ENCODE data around the gene RGL2. TPM values are rescaled to one million over a fixed set of nuclear protein-coding genes. Genes with fewer than 3 reads are reported as not detected.

Gene RGL2
- total and polyA plus RNA-seq, 2 donors (not counting 3 experiments of a cell fraction or from before 2014, with no cell fraction given) = 87.7 to 90.3 TPM

DNA sequence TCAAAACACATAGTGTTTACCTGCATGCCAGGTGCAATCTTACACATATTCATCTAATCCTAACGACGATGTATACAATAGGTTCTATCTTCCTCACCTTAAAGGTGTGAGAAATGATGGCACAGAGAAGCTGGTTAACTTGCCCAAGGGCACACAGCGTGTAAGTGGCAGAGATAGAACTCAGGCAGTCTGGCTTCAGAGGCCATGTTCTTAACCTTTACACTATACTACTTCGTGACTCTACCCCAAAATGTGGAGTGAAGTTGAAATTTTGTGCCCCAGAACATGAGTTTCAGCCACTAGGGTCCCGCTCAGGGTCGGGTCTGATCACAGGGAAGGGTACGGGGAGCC lies 27.6 kb downstream of the RGL2 start:
- Histone ChIP-seq H3K9me1 (replicated peaks; ENCODE audit: control insufficient read depth, extremely low read depth, insufficient read depth, low read length) (no peaks in the 10 kb centered on the region), H3K27me3 (ENCODE audit: control insufficient read depth in 2 of 2, insufficient read depth in 2 of 2, low read length in 2 of 2) (no peaks in the 10 kb centered on the region), H3K4me3 (replicated peaks in 1 of 3; ENCODE audit: insufficient read depth in 1 of 3, low read depth in 1 of 3, low read length in 3 of 3) (peak overlapping the region; percentile 47 to 96 (median 83)), H3K79me2 (ENCODE audit: control insufficient read depth, insufficient read depth, low read length) (peaks cover 48% of the 10 kb centered on the region), H3K27ac (ENCODE audit: insufficient read depth, low read depth, low read length) (peak overlapping the region; percentile 85), H2AFZ (ENCODE audit: low read depth, low read length) (peak overlapping the region; percentile 87), H3K4me1 (ENCODE audit: control insufficient read depth, extremely low read depth, insufficient read depth, low read length) (peaks cover 41% of the 10 kb centered on the region), H3K9ac (replicated peaks; ENCODE audit: extremely low read depth, insufficient read depth, low read length) (peak overlapping the region; percentile 90), H3K4me2 (ENCODE audit: insufficient read depth, low read length) (peak overlapping the region; percentile 94), H3K9me3 (replicated peaks; ENCODE audit: control insufficient read depth, insufficient read depth, low read length) (no peaks in the 10 kb centered on the region), H4K20me1 (replicated peaks; ENCODE audit: control insufficient read depth, extremely low read depth, insufficient read depth, low read length) (peaks cover 5% of the 10 kb centered on the region), H3K36me3 (ENCODE audit: control insufficient read depth in 2 of 2, extremely low read depth in 1 of 2, insufficient read depth in 2 of 2, low read length in 2 of 2) (peaks cover 9 to 31% of the 10 kb centered on the region in 2 experiments)
- POLR2A ChIA-PET = interaction anchor here (0.7 to 1.7 kb wide), 6 partner anchors 18 to 1005 kb away, joined by 5 to 10 read pairs (median 6); partner anchors contain the start of genes PFDN6, WDR46 and ZBTB22
- no peak for TF ChIP-seq FOS (IDR thresholded peaks at IDR 0.05; ENCODE audit: borderline replicate concordance, insufficient read depth, low read length)
- TF ChIP-seq POLR2AphosphoS5 (IDR thresholded peaks at IDR 0.05; ENCODE audit: insufficient read depth, low read depth, low read length) = no peak
- no peak for TF ChIP-seq MYC (IDR thresholded peaks at IDR 0.05; ENCODE audit: low read depth, low read length)
- no peak for TF ChIP-seq EZH2 (IDR thresholded peaks at IDR 0.05; ENCODE audit: borderline replicate concordance, low read depth, low read length, severe bottlenecking)
- TF ChIP-seq, protein P1, sequence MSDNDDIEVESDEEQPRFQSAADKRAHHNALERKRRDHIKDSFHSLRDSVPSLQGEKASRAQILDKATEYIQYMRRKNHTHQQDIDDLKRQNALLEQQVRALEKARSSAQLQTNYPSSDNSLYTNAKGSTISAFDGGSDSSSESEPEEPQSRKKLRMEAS (IDR thresholded peaks at IDR 0.05; ENCODE audit: insufficient read depth, insufficient read length) = no peak
- FAIRE-seq = no peak
- TSS peak; percentile 77 for BruUV-seq (replicated peaks)
- intact Hi-C loops (cut with micrococcal nuclease) = loop anchor here (1.0 to 5.0 kb wide), 4 partner anchors 18 to 156 kb away; partner anchors contain the start of genes PFDN6 and WDR46
- DNase-seq (ENCODE audit: low read depth, low spot score) = no peak
- CTCF ChIA-PET = interaction anchor here (2.0 to 2.1 kb wide), 2 partner anchors 22 to 28 kb away, joined by 9 read pairs; partner anchors contain the start of gene RGL2
- dilution Hi-C loops (cut with MboI; ENCODE audit: extremely low pct_ligation_motif_present, low sequenced_read_pairs) = no loop called here

GRCh38 chr6:33264015-33264414 lies 34.7 kb downstream of the RGL2 start:
- no peak for FAIRE-seq
- dilution Hi-C loops (cut with MboI; ENCODE audit: extremely low pct_ligation_motif_present, low sequenced_read_pairs) = no loop called here
- TF ChIP-seq POLR2A (IDR thresholded peaks at IDR 0.05; ENCODE audit: low read depth, low read length) = no peak
- no peak for TF ChIP-seq FOS (IDR thresholded peaks at IDR 0.05; ENCODE audit: borderline replicate concordance, insufficient read depth, low read length)
- no peak for TF ChIP-seq POLR2AphosphoS5 (IDR thresholded peaks at IDR 0.05; ENCODE audit: insufficient read depth, low read depth, low read length)
- TF ChIP-seq, protein P1 (IDR thresholded peaks at IDR 0.05; ENCODE audit: insufficient read depth, insufficient read length) = no peak
- TF ChIP-seq JUN (IDR thresholded peaks at IDR 0.05; ENCODE audit: borderline replicate concordance, insufficient read depth, insufficient read length, low read depth) = no peak
- no peak for TF ChIP-seq GATA2 (IDR thresholded peaks at IDR 0.05; ENCODE audit: insufficient read depth, insufficient read length, low read depth, low read length)
- no peak for TF ChIP-seq CTCF (IDR thresholded peaks at IDR 0.05; ENCODE audit: extremely low read depth in 1 of 2, insufficient read depth in 1 of 2, low read depth in 1 of 2, low read length in 2 of 2)
- no peak for TF ChIP-seq EZH2 (IDR thresholded peaks at IDR 0.05; ENCODE audit: borderline replicate concordance, low read depth, low read length, severe bottlenecking)
- TF ChIP-seq MYC (IDR thresholded peaks at IDR 0.05; ENCODE audit: low read depth, low read length) = no peak
- H3K9me3 ChIP-seq (replicated peaks; ENCODE audit: control insufficient read depth, insufficient read depth, low read length) = no peaks in the 10 kb centered on the region
- DNase-seq (ENCODE audit: low read depth, low spot score) = no peak
- no peaks in the 10 kb centered on the region for H3K9me1 ChIP-seq (replicated peaks; ENCODE audit: control insufficient read depth, extremely low read depth, insufficient read depth, low read length)
- CTCF ChIA-PET = interaction anchor here (1.3 kb wide), 1 partner anchor 16 kb away, joined by 3 read pairs; no protein-coding TSS in a partner anchor
- peaks cover 4 to 30% of the 10 kb centered on the region in 2 experiments for H3K36me3 ChIP-seq (ENCODE audit: control insufficient read depth in 2 of 2, extremely low read depth in 1 of 2, insufficient read depth in 2 of 2, low read length in 2 of 2)
- no peaks in the 10 kb centered on the region for H4K20me1 ChIP-seq (replicated peaks; ENCODE audit: control insufficient read depth, extremely low read depth, insufficient read depth, low read length)
- H3K4me3 ChIP-seq (replicated peaks in 1 of 3; ENCODE audit: insufficient read depth in 1 of 3, low read depth in 1 of 3, low read length in 3 of 3) = no peak overlapping the region
- H2AFZ ChIP-seq (ENCODE audit: low read depth, low read length) = no peak overlapping the region
- POLR2A ChIA-PET = no interaction called here
- intact Hi-C loops (cut with micrococcal nuclease) = no loop called here
- H3K27ac ChIP-seq (ENCODE audit: insufficient read depth, low read depth, low read length) = no peak overlapping the region
- H3K4me2 ChIP-seq (ENCODE audit: insufficient read depth, low read length) = no peak overlapping the region
- H3K79me2 ChIP-seq (ENCODE audit: control insufficient read depth, insufficient read depth, low read length) = no peaks in the 10 kb centered on the region
- H3K4me1 ChIP-seq (ENCODE audit: control insufficient read depth, extremely low read depth, insufficient read depth, low read length) = no peaks in the 10 kb centered on the region
- H3K9ac ChIP-seq (replicated peaks; ENCODE audit: extremely low read depth, insufficient read depth, low read length) = no peak overlapping the region
- no TSS peak for BruUV-seq (replicated peaks)
- H3K27me3 ChIP-seq (ENCODE audit: control insufficient read depth in 2 of 2, insufficient read depth in 2 of 2, low read length in 2 of 2) = no peaks in the 10 kb centered on the region

Measured in endothelial cell of umbilical vein (primary cell).